Activated naive CD4-positive, alpha-beta T cell treated with anti-CD3 and anti-CD28 coated beads, Interleukin-2, amount 50 U/mL, for 24 hours (primary cell): ENCODE measurements around the gene OPRM1.

Experiments used
- H3K27ac Mint-ChIP-seq: one replicate; pipeline ENCODE4 v1.8.0; 2021; ENCODE audit warnings: mild to moderate bottlenecking, mixed read lengths
- H3K27me3 Mint-ChIP-seq: one replicate; pipeline ENCODE4 v1.8.0; 2021; ENCODE audit warnings: mixed read lengths
- H3K36me3 Mint-ChIP-seq: one replicate; pipeline ENCODE4 v1.8.0; 2021; ENCODE audit warnings: mixed read lengths
- H3K4me1 Mint-ChIP-seq: one replicate; pipeline ENCODE4 v1.8.0; 2021; ENCODE audit warnings: mixed read lengths
- H3K4me3 Mint-ChIP-seq: one replicate; pipeline ENCODE4 v1.8.0; 2021; ENCODE audit warnings: mild to moderate bottlenecking, mixed read lengths
- H3K9me3 Mint-ChIP-seq: one replicate; pipeline ENCODE4 v1.8.0; 2021; ENCODE audit warnings: mixed read lengths

Gene OPRM1

GRCh38 chr6:154112181-154112809 is 73.3 kb downstream of the OPRM1 start:
- no peaks in the 10 kb centered on the region for H3K36me3 Mint-ChIP-seq
- no peaks in the 10 kb centered on the region for H3K9me3 Mint-ChIP-seq
- H3K27ac Mint-ChIP-seq: no peak overlapping the region
- peaks cover 3% of the 10 kb centered on the region for H3K27me3 Mint-ChIP-seq
- no peaks in the 10 kb centered on the region for H3K4me1 Mint-ChIP-seq
- H3K4me3 Mint-ChIP-seq: no peak overlapping the region

GRCh38 chr6:154113392-154113791 is 74.4 kb downstream of the OPRM1 start:
- Mint-ChIP-seq H3K36me3 (no peaks in the 10 kb centered on the region), H3K27me3 (peaks cover 3% of the 10 kb centered on the region), H3K4me1 (no peaks in the 10 kb centered on the region), H3K4me3 (no peak overlapping the region), H3K27ac (no peak overlapping the region), H3K9me3 (no peaks in the 10 kb centered on the region)

- H3K9me3 Mint-ChIP-seq: no peaks in the 10 kb centered on the region
- H3K27ac Mint-ChIP-seq: no peak overlapping the region
- peaks cover 6% of the 10 kb centered on the region for H3K27me3 Mint-ChIP-seq
- no peaks in the 10 kb centered on the region for H3K4me1 Mint-ChIP-seq
- no peak overlapping the region for H3K4me3 Mint-ChIP-seq
- H3K36me3 Mint-ChIP-seq: no peaks in the 10 kb centered on the region
Measured at GRCh38 chr6:154117485-154117884, 78.4 kb downstream of the OPRM1 start.

- peaks cover 4% of the 10 kb centered on the region for H3K4me1 Mint-ChIP-seq
- no peak overlapping the region for H3K27ac Mint-ChIP-seq
- peaks cover 8% of the 10 kb centered on the region for H3K27me3 Mint-ChIP-seq
- H3K36me3 Mint-ChIP-seq: no peaks in the 10 kb centered on the region
- no peaks in the 10 kb centered on the region for H3K9me3 Mint-ChIP-seq
- no peak overlapping the region for H3K4me3 Mint-ChIP-seq
Measured at GRCh38 chr6:154122195-154122925, 83.3 kb downstream of the OPRM1 start.

GRCh38 chr6:154123155-154123956 is 84.3 kb downstream of the OPRM1 start:
- no peaks in the 10 kb centered on the region for H3K9me3 Mint-ChIP-seq
- no peaks in the 10 kb centered on the region for H3K36me3 Mint-ChIP-seq
- H3K27ac Mint-ChIP-seq: no peak overlapping the region
- H3K4me3 Mint-ChIP-seq: no peak overlapping the region
- H3K27me3 Mint-ChIP-seq: peaks cover 8% of the 10 kb centered on the region
- H3K4me1 Mint-ChIP-seq: peaks cover 4% of the 10 kb centered on the region

GRCh38 chr6:154125421-154125820 is 86.4 kb downstream of the OPRM1 start:
- H3K9me3 Mint-ChIP-seq: no peaks in the 10 kb centered on the region

GRCh38 chr6:154127657-154128056 is 88.6 kb downstream of the OPRM1 start:
- peaks cover 4% of the 10 kb centered on the region for H3K4me1 Mint-ChIP-seq
- no peaks in the 10 kb centered on the region for H3K36me3 Mint-ChIP-seq
- H3K27ac Mint-ChIP-seq: no peak overlapping the region
- H3K4me3 Mint-ChIP-seq: no peak overlapping the region
- H3K27me3 Mint-ChIP-seq: peaks cover 2% of the 10 kb centered on the region
- H3K9me3 Mint-ChIP-seq: no peaks in the 10 kb centered on the region

More at GRCh38 chr6:154125421-154125820, 86.4 kb downstream of the OPRM1 start:
- H3K36me3 Mint-ChIP-seq: no peaks in the 10 kb centered on the region
- peaks cover 8% of the 10 kb centered on the region for H3K27me3 Mint-ChIP-seq
- H3K4me3 Mint-ChIP-seq: no peak overlapping the region
- no peak overlapping the region for H3K27ac Mint-ChIP-seq
- H3K4me1 Mint-ChIP-seq: peaks cover 4% of the 10 kb centered on the region

- no peaks in the 10 kb centered on the region for H3K36me3 Mint-ChIP-seq
- peaks cover 2% of the 10 kb centered on the region for H3K27me3 Mint-ChIP-seq
- no peaks in the 10 kb centered on the region for H3K4me1 Mint-ChIP-seq
- H3K27ac Mint-ChIP-seq: no peak overlapping the region
- H3K4me3 Mint-ChIP-seq: no peak overlapping the region
- H3K9me3 Mint-ChIP-seq: no peaks in the 10 kb centered on the region
Measured at GRCh38 chr6:154134471-154135147, 95.6 kb downstream of the OPRM1 start.

GRCh38 chr6:154138793-154139192 is 99.8 kb downstream of the OPRM1 start:
- Mint-ChIP-seq H3K27ac (no peak overlapping the region), H3K36me3 (peaks cover 2% of the 10 kb centered on the region), H3K9me3 (no peaks in the 10 kb centered on the region), H3K4me3 (no peak overlapping the region), H3K27me3 (peaks cover 2% of the 10 kb centered on the region), H3K4me1 (no peaks in the 10 kb centered on the region)

- Mint-ChIP-seq H3K4me3 (no peak overlapping the region), H3K36me3 (peaks cover 2% of the 10 kb centered on the region), H3K4me1 (no peaks in the 10 kb centered on the region), H3K27me3 (no peaks in the 10 kb centered on the region), H3K9me3 (no peaks in the 10 kb centered on the region), H3K27ac (no peak overlapping the region)
Measured at GRCh38 chr6:154139892-154140291, 100.9 kb downstream of the OPRM1 start.

GRCh38 chr6:154140743-154141142 is 101.7 kb downstream of the OPRM1 start:
- Mint-ChIP-seq H3K4me3 (no peak overlapping the region), H3K36me3 (peaks cover 2% of the 10 kb centered on the region), H3K4me1 (no peaks in the 10 kb centered on the region), H3K27me3 (no peaks in the 10 kb centered on the region), H3K27ac (no peak overlapping the region), H3K9me3 (no peaks in the 10 kb centered on the region)

GRCh38 chr6:154143753-154144152 is 104.7 kb downstream of the OPRM1 start:
- Mint-ChIP-seq H3K36me3 (peaks cover 2% of the 10 kb centered on the region), H3K4me1 (no peaks in the 10 kb centered on the region), H3K9me3 (no peaks in the 10 kb centered on the region), H3K4me3 (no peak overlapping the region), H3K27me3 (no peaks in the 10 kb centered on the region), H3K27ac (no peak overlapping the region)

GRCh38 chr6:154154389-154154967 is 115.4 kb downstream of the OPRM1 start:
- Mint-ChIP-seq H3K4me1 (peaks cover 59% of the 10 kb centered on the region), H3K4me3 (no peak overlapping the region), H3K36me3 (peaks cover 5% of the 10 kb centered on the region), H3K27me3 (no peaks in the 10 kb centered on the region), H3K27ac (peak overlapping the region; percentile 72), H3K9me3 (no peaks in the 10 kb centered on the region)

GRCh38 chr6:154156135-154156896 is 117.3 kb downstream of the OPRM1 start:
- peaks cover 66% of the 10 kb centered on the region for H3K4me1 Mint-ChIP-seq
- H3K9me3 Mint-ChIP-seq: no peaks in the 10 kb centered on the region
- H3K36me3 Mint-ChIP-seq: peaks cover 12% of the 10 kb centered on the region
- peak overlapping the region; percentile 78 for H3K4me3 Mint-ChIP-seq
- H3K27ac Mint-ChIP-seq: peak overlapping the region; percentile 86
- no peaks in the 10 kb centered on the region for H3K27me3 Mint-ChIP-seq
